Amniotic epithelial cell (primary cell): ENCODE data around the gene YBX2.

Experiments
- DNase-seq: peaks from one replicate; pipeline ENCODE4 v3.0.0-alpha.2; 2010; ENCODE audit warnings: low read depth

YBX2 gene

DNA sequence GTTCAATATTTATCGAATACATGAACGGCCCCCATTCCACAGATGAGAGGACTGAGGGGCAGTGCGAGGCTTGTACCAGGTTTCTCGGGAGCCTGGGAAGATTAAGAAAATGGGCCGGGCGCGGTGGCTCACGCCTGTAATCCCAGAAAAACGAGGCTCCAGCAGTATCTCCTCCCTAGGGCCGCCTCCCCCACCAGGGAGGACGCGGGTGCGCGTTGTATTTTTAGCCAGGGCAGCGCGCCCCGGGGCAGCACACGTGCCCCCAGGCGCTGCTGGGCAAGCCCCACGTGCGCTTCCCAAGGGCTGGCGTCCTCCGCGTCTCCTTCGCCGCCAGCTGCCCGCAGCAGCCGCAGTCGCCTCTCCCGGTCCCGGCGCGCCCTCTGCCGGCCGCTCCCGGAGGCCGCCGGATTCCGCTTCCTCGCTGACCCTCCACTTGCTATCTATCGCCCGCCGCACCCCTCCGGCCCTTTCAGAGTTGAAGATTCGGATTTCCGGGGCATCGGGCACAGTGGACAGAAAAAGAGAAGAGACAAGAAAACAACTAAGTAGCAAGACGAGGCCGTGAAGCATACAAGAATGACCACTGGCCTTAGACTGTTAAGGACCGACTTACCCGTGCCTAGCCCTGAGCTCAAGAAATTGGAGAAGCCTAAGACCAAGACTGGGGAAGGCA, 1.9 kb upstream of the YBX2 start:
- peak; percentile 66 for DNase-seq

GRCh38 chr17:7295230-7296180, 1.1 kb upstream of the YBX2 start:
- DNase-seq, result no peak

GRCh38 chr17:7293816-7294613, 424 bp downstream of the YBX2 start:
- no peak for DNase-seq

DNA sequence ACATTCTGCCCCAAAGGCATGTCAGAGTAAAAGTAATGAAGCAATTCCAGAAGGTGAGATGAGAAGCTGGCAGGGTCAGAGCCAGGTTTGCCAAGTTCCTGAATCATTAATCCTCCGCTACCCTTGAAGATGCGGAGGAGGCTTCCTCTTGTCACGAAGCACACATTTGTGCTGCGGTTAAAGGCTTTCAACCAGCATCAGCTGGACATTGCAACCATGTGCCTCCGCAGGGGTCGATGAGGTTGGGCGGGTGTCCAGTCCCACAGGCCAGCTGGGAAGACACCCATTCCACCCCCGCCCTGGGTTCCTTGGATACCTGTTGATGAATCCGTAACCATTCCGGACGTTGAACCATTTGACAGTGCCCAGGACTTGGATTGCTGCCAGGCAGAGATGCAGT, 1.3 kb downstream of the YBX2 start:
- DNase-seq, result peak; percentile 83

GRCh38 chr17:7292729-7293128, 1.7 kb downstream of the YBX2 start:
- no peak for DNase-seq

DNA sequence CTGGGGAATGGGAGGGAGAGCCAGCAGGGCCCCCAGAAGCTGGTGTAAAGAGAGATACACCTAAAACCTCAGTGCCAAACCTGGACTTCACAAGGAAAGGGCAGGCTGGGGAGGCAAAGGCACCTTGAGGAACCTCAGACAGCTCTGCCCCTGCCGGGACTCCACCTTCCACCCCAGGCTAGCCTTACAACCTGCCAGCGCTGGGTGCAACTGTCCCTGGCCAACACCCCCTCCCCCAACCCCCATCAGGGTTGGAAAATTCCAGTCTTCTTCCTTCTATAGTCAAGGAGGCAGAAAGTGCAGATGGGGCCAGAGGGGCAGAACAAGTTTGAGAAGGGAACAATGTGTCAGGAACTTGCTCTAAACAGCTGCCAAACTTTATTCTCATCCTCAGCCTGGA, 2.2 kb downstream of the YBX2 start:
- DNase-seq, result no peak

DNA sequence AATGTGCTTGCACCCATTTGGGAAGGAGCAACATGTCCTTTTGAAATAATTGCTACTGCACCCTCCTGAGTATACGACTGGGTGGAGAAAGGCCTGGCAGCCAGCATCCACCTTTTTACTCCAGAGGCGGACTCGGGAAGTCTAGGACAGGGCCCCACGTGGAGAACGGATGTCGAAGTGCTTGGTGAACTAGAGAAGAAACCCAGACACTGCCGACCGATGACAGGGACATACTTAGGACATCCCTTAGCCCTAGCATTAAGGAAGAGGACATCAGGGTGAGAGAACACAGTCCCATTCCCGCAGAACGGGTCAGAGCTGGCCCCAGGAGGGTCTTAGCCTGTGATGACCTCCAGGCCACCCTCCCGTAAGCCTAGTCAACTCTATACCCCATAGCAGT, 3.8 kb downstream of the YBX2 start:
- no peak for DNase-seq

GRCh38 chr17:7290166-7290565, 4.3 kb downstream of the YBX2 start:
- DNase-seq, result no peak

DNA sequence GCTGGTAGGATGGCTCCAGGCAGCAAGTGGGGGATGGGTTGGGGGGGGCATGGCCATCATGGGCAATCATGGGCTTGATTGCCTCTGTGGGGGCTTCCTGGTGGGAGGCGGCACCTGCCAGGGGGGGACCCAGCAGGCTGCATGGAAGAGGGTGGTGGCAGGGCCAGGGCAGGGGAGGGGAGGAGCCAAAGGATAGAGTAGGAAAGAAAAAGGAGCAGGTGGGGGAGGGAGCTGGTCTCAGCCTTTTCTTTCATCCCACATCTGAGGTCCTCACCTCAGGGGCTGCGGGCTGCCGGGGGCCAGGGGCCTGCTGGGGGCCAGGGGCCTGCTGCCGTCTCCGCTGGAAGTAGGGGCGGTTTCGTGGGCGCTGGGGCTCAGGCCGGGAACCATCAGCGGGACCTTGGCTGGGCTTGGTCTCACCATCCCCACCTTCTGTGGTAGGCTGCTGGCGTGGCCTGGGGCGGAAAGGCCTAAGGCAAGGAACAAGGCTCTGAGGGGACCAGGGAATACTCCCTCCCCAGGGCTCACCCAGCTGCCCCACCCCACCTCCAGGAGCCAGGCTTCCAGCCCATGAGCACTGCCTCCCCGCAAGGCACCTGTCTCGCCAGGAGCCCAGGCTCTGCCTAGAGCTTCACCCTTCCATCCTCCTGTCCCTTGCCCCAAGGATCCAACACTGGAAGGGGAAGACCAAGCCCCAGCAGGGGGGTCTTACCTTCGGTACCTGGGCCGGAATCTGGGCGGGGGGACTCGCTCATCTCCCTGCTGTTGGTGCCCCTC, 5.0 kb downstream of the YBX2 start:
- DNase-seq, result no peak

DNA sequence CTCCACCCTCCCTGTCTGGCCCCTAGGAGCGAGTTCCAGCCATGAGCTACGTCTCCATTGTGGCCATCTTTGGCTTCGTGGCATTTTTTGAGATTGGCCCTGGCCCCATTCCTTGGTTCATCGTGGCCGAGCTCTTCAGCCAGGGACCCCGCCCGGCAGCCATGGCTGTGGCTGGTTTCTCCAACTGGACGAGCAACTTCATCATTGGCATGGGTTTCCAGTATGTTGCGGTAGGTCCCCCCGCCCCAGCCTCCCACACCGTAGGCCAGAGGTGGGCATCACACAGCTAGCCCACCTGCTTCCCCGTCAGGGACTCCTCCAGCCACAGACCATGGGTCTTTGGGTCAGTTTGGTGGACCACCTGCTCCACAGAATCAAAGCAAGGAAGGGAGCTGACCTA, 8.8 kb downstream of the YBX2 start:
- DNase-seq, result no peak

GRCh38 chr17:7284911-7285310, 9.5 kb downstream of the YBX2 start:
- DNase-seq, result no peak

- DNase-seq, result no peak
Observed at GRCh38 chr17:7283471-7284216, 10.8 kb downstream of the YBX2 start.

DNA sequence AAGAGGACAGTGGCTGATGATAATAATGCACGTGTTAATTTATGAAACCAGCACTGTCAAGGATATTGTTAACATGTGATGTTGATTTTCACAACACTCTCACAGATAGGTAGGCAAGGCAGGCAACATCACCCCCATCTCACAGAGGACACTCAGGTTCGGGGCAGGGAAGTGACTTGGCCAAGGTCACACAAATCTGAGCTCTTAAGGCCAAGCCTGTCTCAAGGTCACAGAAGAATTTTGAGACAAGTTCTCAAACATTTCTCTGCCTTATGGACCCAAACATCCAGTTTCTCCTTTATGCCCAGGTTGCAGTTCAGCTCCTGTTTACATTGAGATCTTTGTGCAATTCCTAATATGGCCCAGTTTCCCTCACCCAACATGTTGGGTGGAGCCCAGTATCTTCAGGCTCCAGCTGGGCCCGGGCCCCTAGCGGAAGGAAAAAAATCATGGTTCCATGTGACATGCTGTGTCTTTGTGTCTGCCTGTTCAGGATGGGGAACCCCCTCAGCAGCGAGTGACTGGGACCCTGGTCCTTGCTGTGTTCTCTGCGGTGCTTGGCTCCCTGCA, 11.6 kb downstream of the YBX2 start:
- DNase-seq, result no peak

GRCh38 chr17:7281953-7282751, 12.3 kb downstream of the YBX2 start:
- DNase-seq, result no peak

DNA sequence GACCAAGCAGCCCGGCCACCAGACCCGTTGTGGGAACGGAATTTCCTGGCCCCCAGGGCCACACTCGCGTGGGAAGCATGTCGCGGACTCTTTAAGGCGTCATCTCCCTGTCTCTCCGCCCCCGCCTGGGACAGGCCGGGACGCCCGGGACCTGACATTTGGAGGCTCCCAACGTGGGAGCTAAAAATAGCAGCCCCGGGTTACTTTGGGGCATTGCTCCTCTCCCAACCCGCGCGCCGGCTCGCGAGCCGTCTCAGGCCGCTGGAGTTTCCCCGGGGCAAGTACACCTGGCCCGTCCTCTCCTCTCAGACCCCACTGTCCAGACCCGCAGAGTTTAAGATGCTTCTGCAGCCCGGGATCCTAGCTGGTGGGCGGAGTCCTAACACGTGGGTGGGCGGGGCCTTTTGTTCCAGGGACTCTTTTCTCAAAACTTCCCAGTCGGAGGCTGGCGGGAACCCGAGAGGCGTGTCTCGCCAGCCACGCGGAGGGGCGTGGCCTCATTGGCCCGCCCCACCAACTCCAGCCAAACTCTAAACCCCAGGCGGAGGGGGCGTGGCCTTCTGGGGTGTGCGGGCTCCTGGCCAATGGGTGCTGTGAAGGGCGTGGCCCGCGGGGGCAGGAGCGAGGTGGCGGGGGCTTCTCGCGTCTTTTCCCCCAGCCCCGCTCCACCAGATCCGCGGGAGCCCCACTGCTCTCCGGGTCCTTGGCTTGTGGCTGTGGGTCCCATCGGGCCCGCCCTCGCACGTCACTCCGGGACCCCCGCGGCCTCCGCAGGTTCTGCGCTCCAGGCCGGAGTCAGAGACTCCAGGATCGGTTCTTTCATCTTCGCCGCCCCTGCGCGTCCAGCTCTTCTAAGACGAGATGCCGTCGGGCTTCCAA, 13.1 kb downstream of the YBX2 start, which contains the start of gene SLC2A4:
Gene SLC2A4, plus strand, starts transcription at position 645 of the 879 bp plus-strand sequence. Its CDS starts 217 bp downstream, at position 862.
- DNase-seq, result peak; percentile 90

DNA sequence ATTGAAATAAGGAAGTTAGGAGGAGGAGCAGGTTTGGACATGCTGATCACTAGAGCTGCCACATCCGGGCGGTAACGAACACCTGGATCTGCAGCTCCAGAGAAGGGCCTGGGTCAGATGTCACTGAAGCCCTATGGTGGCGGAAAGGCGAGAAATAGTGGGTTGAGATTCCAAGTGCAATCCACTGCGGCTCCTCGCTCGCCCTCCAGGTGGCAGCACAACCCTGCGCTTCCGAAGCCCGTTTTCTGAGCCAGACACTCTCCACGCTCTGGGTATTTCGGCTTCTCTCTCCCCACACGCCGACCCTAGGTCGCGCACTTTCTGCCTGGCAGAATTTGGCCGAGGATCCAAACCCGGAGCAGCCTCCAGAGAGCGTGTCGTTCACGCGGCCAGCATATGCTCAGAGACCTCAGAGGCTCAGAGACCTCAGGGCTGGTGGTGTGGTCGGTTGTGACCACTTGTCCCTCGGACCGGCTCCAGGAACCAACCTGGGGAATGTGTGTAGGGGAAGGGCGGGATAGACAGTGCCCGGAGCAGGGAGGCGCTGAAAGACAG, 13.8 kb downstream of the YBX2 start:
- DNase-seq, result peak; percentile 57

- DNase-seq, result no peak
Observed at GRCh38 chr17:7279448-7279847, 15.0 kb downstream of the YBX2 start.

GRCh38 chr17:7266784-7267183, 27.7 kb downstream of the YBX2 start:
- peak; percentile 49 for DNase-seq

GRCh38 chr17:7263801-7264078, 30.7 kb downstream of the YBX2 start:
- no peak for DNase-seq
